Loucy (cell line): Measurements from ENCODE around the gene SRSF9.

Experiments used
- EZH2phosphoT487 ChIP-seq: fragments of 200-600 bp; IDR thresholded peaks from 2 replicates; pipeline ENCODE4 v1.6.1; 2018; ENCODE audit warnings: antibody characterized with exemption, mild to moderate bottlenecking, moderate library complexity, borderline replicate concordance
- TF ChIP-seq, protein P1 (sequence below): fragments of 200-600 bp; sonication (generic); conservative IDR thresholded peaks from 2 replicates; pipeline ENCODE4 v1.5.1; 2014; ENCODE audit warnings: mild to moderate bottlenecking, antibody characterized with exemption, low read length

DNA sequence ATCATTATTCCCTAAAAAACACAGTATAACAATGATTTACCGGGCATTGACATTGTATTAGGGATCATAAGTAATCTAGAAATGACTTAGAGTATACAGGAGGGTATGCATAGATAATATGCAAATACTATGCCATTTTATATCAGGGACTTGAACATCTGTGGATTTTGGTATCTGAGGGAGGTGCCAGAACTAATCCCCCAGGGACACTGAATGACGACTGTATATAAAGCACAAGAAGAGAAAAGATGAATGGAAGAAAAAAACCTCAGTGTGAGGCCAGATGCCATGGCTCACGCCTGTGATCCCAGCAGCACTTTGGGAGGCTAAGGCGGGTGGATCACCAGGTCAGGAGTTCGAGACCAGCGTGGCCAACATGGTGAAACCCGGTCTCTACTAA lies 57.1 kb downstream of the SRSF9 start:
- TF ChIP-seq, protein P1, sequence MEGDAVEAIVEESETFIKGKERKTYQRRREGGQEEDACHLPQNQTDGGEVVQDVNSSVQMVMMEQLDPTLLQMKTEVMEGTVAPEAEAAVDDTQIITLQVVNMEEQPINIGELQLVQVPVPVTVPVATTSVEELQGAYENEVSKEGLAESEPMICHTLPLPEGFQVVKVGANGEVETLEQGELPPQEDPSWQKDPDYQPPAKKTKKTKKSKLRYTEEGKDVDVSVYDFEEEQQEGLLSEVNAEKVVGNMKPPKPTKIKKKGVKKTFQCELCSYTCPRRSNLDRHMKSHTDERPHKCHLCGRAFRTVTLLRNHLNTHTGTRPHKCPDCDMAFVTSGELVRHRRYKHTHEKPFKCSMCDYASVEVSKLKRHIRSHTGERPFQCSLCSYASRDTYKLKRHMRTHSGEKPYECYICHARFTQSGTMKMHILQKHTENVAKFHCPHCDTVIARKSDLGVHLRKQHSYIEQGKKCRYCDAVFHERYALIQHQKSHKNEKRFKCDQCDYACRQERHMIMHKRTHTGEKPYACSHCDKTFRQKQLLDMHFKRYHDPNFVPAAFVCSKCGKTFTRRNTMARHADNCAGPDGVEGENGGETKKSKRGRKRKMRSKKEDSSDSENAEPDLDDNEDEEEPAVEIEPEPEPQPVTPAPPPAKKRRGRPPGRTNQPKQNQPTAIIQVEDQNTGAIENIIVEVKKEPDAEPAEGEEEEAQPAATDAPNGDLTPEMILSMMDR, result no peak
- TF ChIP-seq EZH2phosphoT487, result no peak
